HG03457 (cell line): ENCODE measurements around the gene GFRA4.

ENCODE experiments used
- ATAC-seq: cut with Tn5 transposase; IDR thresholded peaks from one replicate; pipeline ENCODE4 v1.9.1; 2021; ENCODE audit warnings: moderate number of reproducible peaks; ENCODE audit not compliant: unreplicated experiment

GFRA4 gene

GRCh38 chr20:3694864-3695263, 31.7 kb upstream of the GFRA4 start:
- no peak for ATAC-seq

DNA sequence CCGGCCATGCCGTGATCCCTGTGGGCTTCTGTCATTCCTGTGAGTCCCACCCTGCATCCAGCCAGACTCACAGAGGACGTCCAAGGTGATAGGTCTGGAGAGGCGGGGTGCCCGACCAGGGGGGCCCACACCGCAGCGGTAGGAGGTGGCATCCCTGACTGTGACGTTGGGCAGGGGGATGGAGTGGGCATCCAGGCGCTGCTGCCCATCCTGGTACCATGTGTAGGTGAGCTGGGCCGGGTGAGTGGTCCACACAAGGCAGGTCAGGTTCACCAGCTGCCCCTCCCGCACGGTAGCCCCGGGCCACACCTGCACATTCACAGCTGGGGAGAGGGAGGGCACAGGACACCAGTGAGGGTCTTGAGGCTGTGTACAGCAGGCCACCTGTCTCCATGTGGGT, 30.2 kb upstream of the GFRA4 start:
- no peak for ATAC-seq

GRCh38 chr20:3692706-3693294, 29.6 kb upstream of the GFRA4 start:
- no peak for ATAC-seq

DNA sequence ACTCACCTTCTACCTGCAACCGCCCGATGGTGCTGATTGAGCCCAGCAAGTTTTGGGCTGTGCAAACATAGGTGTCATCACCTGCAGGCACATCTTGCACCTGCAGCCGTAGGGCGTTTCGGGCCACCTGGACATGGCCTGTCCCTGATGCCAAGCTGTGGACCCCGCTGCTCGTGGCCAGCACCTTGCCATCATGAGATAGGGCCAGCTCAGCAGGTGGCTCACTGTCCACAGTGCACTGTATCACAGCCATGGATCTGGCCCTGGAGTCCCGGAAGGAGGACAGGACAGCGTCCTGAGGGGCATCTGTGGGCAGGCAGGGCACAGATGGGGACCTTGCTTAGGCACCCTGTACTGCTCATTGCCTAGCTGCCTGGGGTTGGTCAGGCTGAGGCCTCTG, 28.7 kb upstream of the GFRA4 start:
- ATAC-seq: no peak

- no peak for ATAC-seq
Observed at GRCh38 chr20:3691306-3691705, 28.1 kb upstream of the GFRA4 start.

DNA sequence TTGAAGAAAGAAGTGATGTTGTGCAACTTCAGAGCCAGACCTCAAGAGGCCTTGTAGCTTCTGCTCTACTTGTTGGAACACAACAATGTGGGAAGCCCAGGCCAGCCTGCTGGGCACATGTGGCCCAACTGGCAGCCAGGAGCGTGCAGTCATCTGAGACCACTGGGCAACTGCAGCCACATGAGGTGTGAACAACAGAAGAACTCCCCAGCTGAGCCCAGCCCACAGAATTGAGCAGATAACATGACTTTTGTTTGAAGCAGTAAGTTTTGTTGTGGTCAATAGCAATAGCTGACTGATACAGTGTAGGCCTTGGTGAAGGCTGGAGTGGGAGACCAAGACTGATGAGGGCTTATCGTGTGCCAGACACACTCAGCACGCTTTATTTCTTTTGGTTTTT, 27.2 kb upstream of the GFRA4 start:
- no peak for ATAC-seq

DNA sequence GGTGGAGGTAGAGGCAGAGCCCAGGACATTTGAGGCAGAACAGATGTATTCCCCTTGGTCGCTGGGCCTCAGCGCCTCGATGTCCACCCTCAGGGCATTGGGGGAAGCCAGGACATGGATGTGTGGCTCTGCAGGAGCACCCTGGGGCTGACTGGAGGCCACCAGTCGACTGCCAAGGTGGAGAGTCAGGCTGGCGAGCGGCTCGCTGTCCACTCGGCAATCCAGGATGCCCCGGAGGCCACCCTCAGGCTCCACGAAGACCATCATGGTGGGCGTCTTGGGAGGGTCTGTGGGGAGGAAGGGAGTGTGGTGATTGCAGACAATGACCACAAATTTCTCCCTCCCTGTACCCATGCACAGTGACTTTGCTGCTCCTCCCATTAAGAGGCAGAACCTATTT, 26.8 kb upstream of the GFRA4 start:
- ATAC-seq: no peak

GRCh38 chr20:3687655-3688054, 24.5 kb upstream of the GFRA4 start:
- ATAC-seq: no peak

DNA sequence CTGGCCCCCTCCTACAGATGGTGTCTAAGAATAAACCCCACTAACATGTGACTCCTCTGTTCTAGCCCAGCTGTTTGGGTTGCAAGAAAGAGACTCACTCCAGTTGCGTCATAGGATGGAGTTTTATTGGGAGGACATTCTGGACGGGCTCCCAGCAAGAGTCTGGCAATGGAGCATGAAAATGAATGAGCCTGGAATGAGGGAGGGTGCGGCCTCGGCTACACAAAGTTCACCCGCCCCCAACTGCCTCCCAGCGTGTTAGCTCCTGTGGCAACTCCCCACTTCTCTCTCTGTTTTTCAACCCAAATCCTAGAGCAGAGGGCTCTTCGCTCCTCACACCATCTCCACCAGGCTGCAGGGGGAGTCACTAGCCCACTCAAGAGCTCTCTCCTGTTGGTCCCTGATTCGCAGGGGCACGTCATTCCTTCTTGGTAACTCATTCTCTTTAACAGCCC, 23.7 kb upstream of the GFRA4 start:
- ATAC-seq: no peak

DNA sequence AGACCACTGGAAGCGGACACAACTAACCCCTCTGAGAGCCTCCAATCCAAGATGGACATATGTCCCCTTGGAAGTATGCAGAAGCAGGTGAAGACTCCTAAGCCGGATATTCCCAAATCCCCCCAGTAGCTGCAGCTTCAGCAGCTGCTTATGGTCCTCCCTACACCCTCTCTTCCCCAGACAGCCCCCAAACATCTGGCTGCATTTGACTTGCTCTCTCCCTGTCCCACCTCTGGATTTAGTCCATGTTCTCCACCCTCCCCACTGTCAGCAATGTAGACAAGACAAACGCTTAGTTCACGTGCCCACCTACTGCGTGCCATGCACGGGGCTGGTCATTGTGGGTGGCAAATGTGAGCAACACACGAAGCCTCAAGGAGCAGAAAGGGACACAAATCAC, 23.2 kb upstream of the GFRA4 start:
- no peak for ATAC-seq

GRCh38 chr20:3685341-3685740, 22.1 kb upstream of the GFRA4 start:
- no peak for ATAC-seq

GRCh38 chr20:3681931-3682781, 19.0 kb upstream of the GFRA4 start, which contains the start of gene ADAM33:
TSS of gene ADAM33 (minus strand) at chr20:3682010. CDS start at chr20:3682004, 6 bp downstream.
- no peak for ATAC-seq

DNA sequence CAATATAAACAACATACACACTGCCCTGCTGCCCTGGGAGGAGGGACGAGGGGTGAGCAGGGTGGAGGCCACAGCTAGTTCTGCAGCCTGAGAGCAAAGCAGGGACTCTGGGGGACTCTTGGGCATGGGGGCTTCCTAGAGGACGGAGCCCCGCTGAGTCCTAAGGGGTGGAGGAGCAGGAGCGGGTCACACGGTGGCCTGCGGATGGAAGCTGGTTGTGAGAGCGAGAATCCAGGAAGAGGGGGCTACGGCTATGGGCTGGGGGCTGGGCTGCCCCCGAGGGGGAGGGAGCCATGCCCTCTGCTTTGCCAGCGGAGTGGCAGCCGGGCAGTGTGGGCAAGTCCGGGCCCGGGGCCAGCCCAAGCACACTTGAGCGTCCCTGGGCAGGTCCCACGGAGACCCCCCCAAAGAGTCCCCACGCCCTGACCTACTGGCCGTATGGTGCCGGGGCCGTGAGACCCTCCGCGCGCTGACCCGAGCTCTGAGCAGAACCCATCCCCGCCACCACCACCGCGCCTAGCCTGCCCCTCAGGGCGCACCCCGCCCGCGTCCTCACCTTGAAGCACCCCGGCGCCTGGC, 18.2 kb upstream of the GFRA4 start:
- ATAC-seq: no peak

- ATAC-seq: no peak
Observed at GRCh38 chr20:3680701-3681351, 17.6 kb upstream of the GFRA4 start.

DNA sequence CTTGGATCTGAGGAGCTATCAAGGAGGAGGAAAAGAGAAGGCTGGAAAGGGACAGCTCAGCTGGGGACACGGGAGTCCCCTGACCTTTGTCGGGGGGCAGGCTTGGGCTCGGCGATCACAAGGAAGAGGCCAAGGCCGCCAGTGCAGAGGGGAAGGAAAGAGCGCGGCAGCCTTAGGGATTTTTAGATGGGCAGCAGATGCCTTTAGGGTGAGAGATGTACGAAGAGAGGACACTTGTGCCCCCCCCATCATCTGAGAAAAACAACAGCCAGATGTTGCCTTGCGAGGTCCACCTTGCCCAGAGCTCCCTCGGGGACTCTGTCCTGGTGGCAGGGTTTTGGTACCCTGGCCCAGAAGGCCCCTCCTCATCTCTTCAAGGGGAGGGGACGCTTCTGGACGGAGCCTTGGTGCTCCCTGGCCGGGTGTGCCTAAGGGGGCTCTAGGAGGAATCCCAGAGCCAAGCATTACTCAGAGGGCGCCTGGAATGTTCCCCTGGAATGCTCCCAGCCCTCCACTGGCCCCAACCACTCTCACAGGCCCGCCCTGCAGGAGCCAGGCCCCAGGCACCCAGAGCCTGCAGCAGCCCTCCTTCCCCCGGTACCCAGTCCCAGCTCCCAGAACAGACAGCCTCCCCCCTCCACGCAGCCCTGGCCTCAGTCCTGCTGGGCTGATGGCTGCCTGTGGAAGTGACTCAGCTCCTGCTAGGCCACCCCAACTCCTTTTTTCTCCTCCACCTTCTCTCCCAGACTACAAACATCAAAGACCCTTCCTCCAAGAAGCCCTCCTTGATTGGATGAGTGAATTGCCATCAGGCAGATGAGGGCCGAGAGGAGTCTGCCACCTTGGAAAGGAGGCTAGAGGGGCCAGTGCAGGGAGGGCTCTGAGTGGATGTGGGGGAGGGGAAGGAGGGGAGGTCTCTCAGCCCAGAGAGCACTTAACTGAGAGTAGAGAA, 16.8 kb upstream of the GFRA4 start:
- no peak for ATAC-seq

GRCh38 chr20:3678856-3679720, 15.9 kb upstream of the GFRA4 start:
- no peak for ATAC-seq

- ATAC-seq: no peak
Observed at GRCh38 chr20:3678198-3678597, 15.0 kb upstream of the GFRA4 start.

- no peak for ATAC-seq
Observed at GRCh38 chr20:3677733-3678132, 14.5 kb upstream of the GFRA4 start.
